ENCODE data around the gene YBX3. TPM values are rescaled to one million over a fixed set of nuclear protein-coding genes. Genes with fewer than 3 reads are reported as not detected.

The YBX3 gene
- total RNA-seq, 1 donor from 2014 or later: 433 TPM

- peak; percentile 90 for DNase-seq (ENCODE audit: low spot score)
Measured at GRCh38 chr12:10722502-10722904, 620 bp downstream of the YBX3 start.

- peak; percentile 96 for DNase-seq (ENCODE audit: low spot score)
Measured at GRCh38 chr12:10721651-10722501, 1.2 kb downstream of the YBX3 start.

GRCh38 chr12:10720974-10721650 lies 2.0 kb downstream of the YBX3 start:
- DNase-seq (ENCODE audit: low spot score): no peak

- DNase-seq (ENCODE audit: low spot score): no peak
Measured at GRCh38 chr12:10719482-10719881, 3.6 kb downstream of the YBX3 start.

- no peak for DNase-seq (ENCODE audit: low spot score)
Measured at GRCh38 chr12:10718279-10718821, 4.8 kb downstream of the YBX3 start.

GRCh38 chr12:10717410-10717809 lies 5.7 kb downstream of the YBX3 start:
- no peak for DNase-seq (ENCODE audit: low spot score)

- peak; percentile 89 for DNase-seq (ENCODE audit: low spot score)
Measured at GRCh38 chr12:10716704-10717315, 6.3 kb downstream of the YBX3 start.

- no peak for DNase-seq (ENCODE audit: low spot score)
Measured at GRCh38 chr12:10716277-10716676, 6.8 kb downstream of the YBX3 start.

GRCh38 chr12:10715491-10715890 lies 7.6 kb downstream of the YBX3 start:
- DNase-seq (ENCODE audit: low spot score): no peak

- no peak for DNase-seq (ENCODE audit: low spot score)
Measured at GRCh38 chr12:10709808-10710207, 13.3 kb downstream of the YBX3 start.

- no peak for DNase-seq (ENCODE audit: low spot score)
Measured at GRCh38 chr12:10708862-10709261, 14.3 kb downstream of the YBX3 start.

- DNase-seq (ENCODE audit: low spot score): no peak
Measured at GRCh38 chr12:10705655-10706054, 17.5 kb downstream of the YBX3 start.

- DNase-seq (ENCODE audit: low spot score): no peak
Measured at GRCh38 chr12:10701843-10702242, 21.3 kb downstream of the YBX3 start.

- DNase-seq (ENCODE audit: low spot score): no peak
Measured at GRCh38 chr12:10701131-10701681, 21.9 kb downstream of the YBX3 start.

GRCh38 chr12:10700581-10700980 lies 22.5 kb downstream of the YBX3 start:
- DNase-seq (ENCODE audit: low spot score): no peak

GRCh38 chr12:10697862-10698261 lies 25.3 kb downstream of the YBX3 start:
- DNase-seq (ENCODE audit: low spot score): no peak

GRCh38 chr12:10697156-10697555 lies 26.0 kb downstream of the YBX3 start:
- DNase-seq (ENCODE audit: low spot score): no peak

- no peak for DNase-seq (ENCODE audit: low spot score)
Measured at GRCh38 chr12:10690906-10691305, 32.2 kb downstream of the YBX3 start.

- no peak for DNase-seq (ENCODE audit: low spot score)
Measured at GRCh38 chr12:10689146-10689545, 34.0 kb downstream of the YBX3 start.

- DNase-seq (ENCODE audit: low spot score): no peak
Measured at GRCh38 chr12:10688042-10688441, 35.1 kb downstream of the YBX3 start.

GRCh38 chr12:10673659-10674384 lies 49.3 kb downstream of the YBX3 start, which contains the start of gene STYK1:
Gene STYK1 (minus strand): TSS chr12:10674052. CDS start chr12:10634618, 39,434 bp downstream.
- peak; percentile 90 for DNase-seq (ENCODE audit: low spot score)
